H1 (cell line): ENCODE results near the gene BHMT2. TPM values are rescaled to one million over a fixed set of nuclear protein-coding genes. Genes with fewer than 3 reads are reported as not detected.

Experiments used
- CTCF ChIA-PET: fragments of 300-600 bp; sonication (Branson Sonifier 250); formaldehyde crosslinking; loops from one replicate; lab custom pipeline; 2021; ENCODE audit not compliant: partially characterized antibody; lab: Charles Lee
- POLR2A ChIA-PET: fragments of 300-600 bp; sonication (Branson Sonifier 250); formaldehyde crosslinking; loops from one replicate; lab custom pipeline; 2021; ENCODE audit warnings: inconsistent platforms; ENCODE audit not compliant: partially characterized antibody; lab: Charles Lee
- DNase-seq, 2 experiments: peaks; one replicate each; pipeline versions ENCODE4 v3.0.0 to v3.0.0-alpha.2; 2010 to 2022; ENCODE audit warnings: low spot score in 2 of 2, low read depth in 1 of 2, mixed read lengths in 1 of 2
- FAIRE-seq: peaks from 2 replicates; lab custom pipeline; 2011; peaks lifted over from hg19 to GRCh38; lab: Jason Lieb, UNC
- H2AFZ ChIP-seq: 2 replicates; pipeline ENCODE4 v1.8.1; 2012; ENCODE audit warnings: low read length, inconsistent platforms
- H2AK5ac ChIP-seq: 2 replicates; pipeline ENCODE4 v1.6.1; 2013; ENCODE audit warnings: low read depth, low read length
- H2BK120ac ChIP-seq: replicated peaks from 2 replicates; pipeline ENCODE3; 2013; ENCODE audit warnings: low read depth, low read length, inconsistent platforms
- H2BK12ac ChIP-seq: 2 replicates; pipeline ENCODE4 v1.6.1; 2013; ENCODE audit warnings: low read depth, low read length
- H2BK15ac ChIP-seq: 2 replicates; pipeline ENCODE4 v1.6.1; 2013; ENCODE audit warnings: low read length
- H2BK20ac ChIP-seq: 2 replicates; pipeline ENCODE4 v1.6.1; 2013; ENCODE audit warnings: low read length
- H2BK5ac ChIP-seq: 2 replicates; pipeline ENCODE4 v1.6.1; 2013; ENCODE audit warnings: low read depth, low read length
- H3K14ac ChIP-seq: 2 replicates; pipeline ENCODE4 v1.6.1; 2013; ENCODE audit warnings: inconsistent platforms; ENCODE audit not compliant: insufficient read length
- H3K18ac ChIP-seq: 2 replicates; pipeline ENCODE4 v1.6.1; 2013; ENCODE audit warnings: low read length; ENCODE audit errors: extremely low read depth
- H3K23ac ChIP-seq: 2 replicates; pipeline ENCODE4 v1.6.1; 2013; ENCODE audit warnings: inconsistent platforms; ENCODE audit not compliant: insufficient read length
- H3K23me2 ChIP-seq: 2 replicates; pipeline ENCODE4 v1.6.1; 2013; ENCODE audit warnings: low read depth, low read length
- H3K27ac ChIP-seq: 2 replicates; pipeline ENCODE4 v1.6.1; 2011; ENCODE audit warnings: low read depth, low read length, inconsistent platforms
- H3K27me3 ChIP-seq, 4 experiments: replicated peaks in 1 of 4; 1 replicate in 1 of 4; 2 replicates in 3 of 4; pipeline versions ENCODE4 v1.6.1 to v1.8.1; 2011 to 2013; ENCODE audit warnings: low read length in 3 of 4, mild to moderate bottlenecking in 3 of 4, inconsistent platforms in 2 of 4, mixed read lengths in 2 of 4, moderate library complexity in 1 of 4; ENCODE audit not compliant: control insufficient read depth in 3 of 4, insufficient read depth in 3 of 4; ENCODE audit errors: extremely low read depth in 1 of 4
- H3K36me3 ChIP-seq, 4 experiments: 2 replicates each; pipeline versions ENCODE4 v1.6.1 to v1.8.1; 2011 to 2013; ENCODE audit warnings: mild to moderate bottlenecking in 4 of 4, low read length in 3 of 4, moderate library complexity in 2 of 4, control low read depth in 1 of 4, inconsistent platforms in 1 of 4; ENCODE audit not compliant: insufficient read depth in 4 of 4, control insufficient read depth in 2 of 4
- H3K4ac ChIP-seq: replicated peaks from 2 replicates; pipeline ENCODE3; 2013; ENCODE audit warnings: low read length, low read depth, mixed read lengths, inconsistent platforms; ENCODE audit not compliant: insufficient read length
- H3K4me1 ChIP-seq, 4 experiments: replicated peaks in 1 of 4; 1 replicate in 1 of 4; 2 replicates in 3 of 4; pipeline versions ENCODE4 v1.6.1 to v1.8.1; 2011 to 2013; ENCODE audit warnings: low read length in 3 of 4, inconsistent platforms in 2 of 4, mixed read lengths in 1 of 4; ENCODE audit not compliant: insufficient read depth in 4 of 4, control insufficient read depth in 3 of 4
- H3K4me2 ChIP-seq, 2 experiments: 2 replicates each; pipeline versions ENCODE4 v1.6.1 to v1.8.1; 2011 to 2013; ENCODE audit warnings: low read depth in 2 of 2, low read length in 2 of 2, control low read depth in 1 of 2, inconsistent platforms in 1 of 2, mild to moderate bottlenecking in 1 of 2; ENCODE audit not compliant: insufficient read depth in 1 of 2
- H3K4me3 ChIP-seq, 4 experiments: fragments of 200-600, 300-600 bp in 1 of 4; sonication (generic), shearing (Covaris generic), sonication (Bioruptor Twin) in 1 of 4; 2 replicates each; pipeline versions ENCODE4 v1.5.1 to v1.8.1; 2011 to 2016; ENCODE audit warnings: low read length in 4 of 4, low read depth in 3 of 4, control low read depth in 2 of 4, inconsistent platforms in 2 of 4, mild to moderate bottlenecking in 2 of 4, mixed read lengths in 1 of 4, moderate library complexity in 1 of 4; ENCODE audit not compliant: insufficient read depth in 2 of 4; ENCODE audit errors: extremely low read depth in 1 of 4
- H3K56ac ChIP-seq: replicated peaks from 2 replicates; pipeline ENCODE3; 2013; ENCODE audit warnings: low read depth, mild to moderate bottlenecking, mixed read lengths, low read length, inconsistent platforms; ENCODE audit not compliant: insufficient read length
- H3K79me1 ChIP-seq: 2 replicates; pipeline ENCODE4 v1.6.1; 2013; ENCODE audit warnings: low read depth, low read length, control low read depth
- H3K79me2 ChIP-seq, 2 experiments: 2 replicates each; pipeline versions ENCODE4 v1.6.1 to v1.8.1; 2012 to 2013; ENCODE audit warnings: low read length in 2 of 2, mild to moderate bottlenecking in 2 of 2, inconsistent platforms in 1 of 2; ENCODE audit not compliant: insufficient read depth in 2 of 2, control insufficient read depth in 1 of 2
- H3K9ac ChIP-seq, 4 experiments: replicated peaks in 1 of 4; 1 replicate in 1 of 4; 2 replicates in 3 of 4; pipeline versions ENCODE4 v1.6.1 to v1.8.1; 2011 to 2013; ENCODE audit warnings: low read depth in 3 of 4, low read length in 3 of 4, control low read depth in 2 of 4, mild to moderate bottlenecking in 2 of 4, moderate library complexity in 2 of 4, inconsistent platforms in 1 of 4; ENCODE audit errors: extremely low read depth in 1 of 4
- H3K9me3 ChIP-seq, 2 experiments: 2 replicates each; pipeline versions ENCODE4 v1.6.1 to v1.8.1; 2012 to 2013; ENCODE audit warnings: mild to moderate bottlenecking in 2 of 2, moderate library complexity in 2 of 2, control low read depth in 1 of 2, inconsistent platforms in 1 of 2, low read depth in 1 of 2, low read length in 1 of 2, mixed read lengths in 1 of 2; ENCODE audit not compliant: insufficient read depth in 2 of 2
- H4K20me1 ChIP-seq, 2 experiments: replicated peaks in 1 of 2; 2 replicates each; pipeline versions ENCODE3 to v1.8.1; 2011 to 2013; ENCODE audit warnings: inconsistent platforms in 2 of 2, low read length in 2 of 2, mild to moderate bottlenecking in 1 of 2; ENCODE audit not compliant: insufficient read depth in 2 of 2, control insufficient read depth in 1 of 2
- H4K5ac ChIP-seq: 2 replicates; pipeline ENCODE4 v1.6.1; 2013; ENCODE audit warnings: low read length, low read depth, mixed read lengths, inconsistent platforms; ENCODE audit not compliant: insufficient read length
- H4K8ac ChIP-seq: 2 replicates; pipeline ENCODE4 v1.8.0; 2013; ENCODE audit warnings: mild to moderate bottlenecking, moderate library complexity, low read length, inconsistent platforms; ENCODE audit not compliant: insufficient read depth; ENCODE audit errors: extremely low read depth
- H4K91ac ChIP-seq: replicated peaks from 2 replicates; pipeline ENCODE3; 2013; ENCODE audit warnings: low read length, mixed read lengths, inconsistent platforms; ENCODE audit not compliant: insufficient read length
- FOSL1 ChIP-seq: IDR thresholded peaks from 2 replicates; pipeline ENCODE4 v1.6.1; 2011; ENCODE audit warnings: mild to moderate bottlenecking, low read depth, low read length, moderate library complexity; ENCODE audit not compliant: insufficient read depth
- HDAC2 ChIP-seq, 2 experiments: fragments of 300-600 bp in 1 of 2; sonication (generic) in 1 of 2; IDR thresholded peaks; 2 replicates each; pipeline ENCODE4 v1.6.1; 2011 to 2012; ENCODE audit warnings: low read depth in 2 of 2, low read length in 2 of 2, mild to moderate bottlenecking in 2 of 2, moderate library complexity in 2 of 2, borderline replicate concordance in 1 of 2, inconsistent platforms in 1 of 2
- JUND ChIP-seq: IDR thresholded peaks from 2 replicates; pipeline ENCODE4 v1.6.1; 2011; ENCODE audit warnings: mild to moderate bottlenecking, improper control_type of control experiment, low read length
- MAFK ChIP-seq: IDR thresholded peaks from 2 replicates; pipeline ENCODE4 v1.6.1; 2012; ENCODE audit warnings: low read depth, mild to moderate bottlenecking, improper control_type of control experiment, low read length
- PHF8 ChIP-seq: fragments of 200-600 bp; sonication (generic); conservative IDR thresholded peaks from 2 replicates; pipeline ENCODE4 v1.7.1; 2012; ENCODE audit warnings: low read depth, mild to moderate bottlenecking, inconsistent platforms, low read length, moderate library complexity
- RXRA ChIP-seq: IDR thresholded peaks from 2 replicates; pipeline ENCODE4 v1.6.1; 2011; ENCODE audit warnings: low read depth, mild to moderate bottlenecking, low read length, moderate library complexity; ENCODE audit not compliant: insufficient read depth
- WGBS, 2 experiments: shearing (Covaris generic) in 1 of 2; methylation state at CpG; one replicate each; pipeline versions ENCODE4 v1.1.6 to v1.1.7; 2013 to 2015; ENCODE audit warnings: low lambda C conversion rate in 2 of 2, mixed read lengths in 2 of 2, inconsistent platforms in 1 of 2, low coverage in 1 of 2, missing lambda C conversion rate in 1 of 2; ENCODE audit not compliant: insufficient replicate concordance in 2 of 2, insufficient coverage in 1 of 2, insufficient read length in 1 of 2; ENCODE audit errors: extremely low coverage in 1 of 2, missing lambda C conversion rate in 1 of 2; 5-methylcytosine and 5-hydroxymethylcytosine counted together
- polyA plus RNA-seq, 7 experiments: library from polyadenylated mRNA; depleted of rRNA in 3 of 7; stranded (reverse) in 5 of 7; unstranded in 2 of 7; fragments of >200 nt in 5 of 7; fragments of 200-250 nt in 2 of 7; gene quantifications; 1 replicate in 5 of 7; 2 replicates in 1 of 7; 4 replicates in 1 of 7; pipeline versions ENCODE4 v1.2.1 to v1.2.3, GENCODE V29; 2011 to 2013; ENCODE audit warnings: missing spikeins in 2 of 7, mixed read lengths in 2 of 7
- total RNA-seq: library from RNA; stranded (reverse); fragmentation: NEBNext Ultra II Directional; extraction: Animal tissue kit (Norgen Biotek cat#: 25700); gene quantifications from 2 replicates; pipeline ENCODE4 v1.2.1, GENCODE V29; 2021

Gene BHMT2
- total and polyA plus RNA-seq, 2 of the 8 experiments (the other 6 are each of a cell fraction or from before 2014, with no cell fraction given), result 0.11 TPM; not detected in 1

GRCh38 chr5:79081779-79082178, 12.2 kb downstream of the BHMT2 start:
- no peak overlapping the region for H2AK5ac ChIP-seq
- H3K4ac ChIP-seq, result no peak overlapping the region
- no peak overlapping the region for H3K23ac ChIP-seq
- H2BK12ac ChIP-seq, result no peak overlapping the region
- H4K8ac ChIP-seq, result no peak overlapping the region
- H3K14ac ChIP-seq, result no peak overlapping the region
- no peak overlapping the region for H2BK5ac ChIP-seq
- H4K91ac ChIP-seq, result no peak overlapping the region
- H2BK120ac ChIP-seq, result no peak overlapping the region
- FAIRE-seq, result no peak
- no peaks in the 10 kb centered on the region for H3K79me1 ChIP-seq
- no peaks in the 10 kb centered on the region; a peak in 1 of 7 replicates for H3K27me3 ChIP-seq
- no peak overlapping the region for H3K4me3 ChIP-seq
- no peak overlapping the region for H2BK15ac ChIP-seq
- ChIA-PET POLR2A (no interaction called here), CTCF (interaction anchor here (1.2 kb wide), 1 partner anchor 182 kb away, joined by 3 read pairs; no protein-coding TSS in a partner anchor)
- H3K23me2 ChIP-seq, result peaks cover 3% of the 10 kb centered on the region; the same call in 1 of the 2 replicates
- DNase-seq, result no peak
- H3K18ac ChIP-seq, result no peak overlapping the region
- H2BK20ac ChIP-seq, result no peak overlapping the region
- no peak overlapping the region for H4K5ac ChIP-seq
- H3K79me2 ChIP-seq, result no peaks in the 10 kb centered on the region
- H3K4me1 ChIP-seq, result no peaks in the 10 kb centered on the region
- no peak overlapping the region for H3K9ac ChIP-seq
- peaks cover 0 to 2% of the 10 kb centered on the region in 2 experiments for H4K20me1 ChIP-seq
- no peak overlapping the region for H3K27ac ChIP-seq
- no peaks in the 10 kb centered on the region for H3K9me3 ChIP-seq
- H3K56ac ChIP-seq, result no peak overlapping the region
- WGBS, 2 experiments, result 91% methylated on average over 5 of the region's 5 CpGs; no CpG with 5 or more reads in 1 of the 2 experiments
- H3K4me2 ChIP-seq, result no peak overlapping the region
- no peaks in the 10 kb centered on the region for H3K36me3 ChIP-seq
- TF ChIP-seq FOSL1 (no peak), JUND (no peak), RXRA (no peak), MAFK (no peak), HDAC2 (IDR thresholded peaks at IDR 0.05; ENCODE audit: borderline replicate concordance in 1 of 2, low read depth in 2 of 2, low read length in 2 of 2) (no peak), PHF8 (no peak)
- no peak overlapping the region for H2AFZ ChIP-seq
